Ishikawa (cell line): ENCODE results near the gene STRBP.

Experiments used
- EP300 ChIP-seq: IDR thresholded peaks from 2 replicates; pipeline ENCODE4 v1.6.1; 2012; ENCODE audit warnings: borderline replicate concordance
- MAX ChIP-seq: IDR thresholded peaks from 2 replicates; pipeline ENCODE4 v1.6.1; 2012
- REST ChIP-seq: IDR thresholded peaks from 2 replicates; pipeline ENCODE4 v1.6.1; 2012; ENCODE audit warnings: low read depth, mild to moderate bottlenecking
- TCF12 ChIP-seq: IDR thresholded peaks from 2 replicates; pipeline ENCODE4 v1.6.1; 2012; ENCODE audit warnings: low read depth
- YY1 ChIP-seq: IDR thresholded peaks from 2 replicates; pipeline ENCODE4 v1.6.1; 2012; ENCODE audit warnings: low read depth

GRCh38 chr9:123164285-123164684 lies 104.1 kb downstream of the STRBP start:
- TF ChIP-seq EP300: no peak
- TF ChIP-seq MAX: no peak
- TF ChIP-seq REST: no peak
- no peak for TF ChIP-seq TCF12
- no peak for TF ChIP-seq YY1
